GM18867 (cell line): ENCODE data around the gene TSC2.

Experiments
- ATAC-seq: cut with Tn5 transposase; IDR thresholded peaks from one replicate; pipeline ENCODE4 v1.9.1; 2021; ENCODE audit warnings: mild to moderate bottlenecking, moderate library complexity; ENCODE audit not compliant: unreplicated experiment

TSC2 gene

DNA sequence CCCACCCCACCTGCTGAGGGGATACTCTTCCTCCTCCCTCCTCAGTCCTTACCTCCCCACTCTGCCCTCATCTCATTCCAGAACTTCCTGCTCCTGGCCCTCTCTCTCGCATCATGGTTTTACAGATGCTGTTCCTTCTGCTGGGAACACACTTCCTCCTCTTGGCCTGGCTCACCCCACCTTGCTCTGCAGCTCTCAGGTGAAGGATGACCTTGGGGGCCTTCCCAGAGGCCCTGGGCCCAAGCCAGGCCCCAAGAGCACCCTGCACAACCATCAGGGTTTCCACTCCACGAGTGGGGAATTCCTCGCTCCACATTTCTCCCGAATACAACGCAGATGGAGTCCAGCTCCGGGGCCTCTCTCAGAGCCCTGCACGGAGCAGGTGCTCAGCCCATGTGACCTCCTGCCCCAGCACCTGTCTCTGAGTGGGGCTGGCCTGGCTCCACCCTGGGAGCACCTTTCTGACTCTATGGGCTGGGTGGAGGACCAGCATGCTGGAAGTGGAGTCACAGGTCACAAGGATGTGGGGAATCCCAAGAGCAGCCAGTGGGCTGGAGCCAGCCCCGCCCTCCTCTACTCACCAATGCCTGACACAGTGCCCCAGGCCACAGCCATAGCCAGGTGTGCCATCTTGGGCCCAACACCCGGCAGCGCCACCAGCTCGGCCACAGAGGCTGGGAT is 4.7 kb upstream of the TSC2 start:
- no peak for ATAC-seq

DNA sequence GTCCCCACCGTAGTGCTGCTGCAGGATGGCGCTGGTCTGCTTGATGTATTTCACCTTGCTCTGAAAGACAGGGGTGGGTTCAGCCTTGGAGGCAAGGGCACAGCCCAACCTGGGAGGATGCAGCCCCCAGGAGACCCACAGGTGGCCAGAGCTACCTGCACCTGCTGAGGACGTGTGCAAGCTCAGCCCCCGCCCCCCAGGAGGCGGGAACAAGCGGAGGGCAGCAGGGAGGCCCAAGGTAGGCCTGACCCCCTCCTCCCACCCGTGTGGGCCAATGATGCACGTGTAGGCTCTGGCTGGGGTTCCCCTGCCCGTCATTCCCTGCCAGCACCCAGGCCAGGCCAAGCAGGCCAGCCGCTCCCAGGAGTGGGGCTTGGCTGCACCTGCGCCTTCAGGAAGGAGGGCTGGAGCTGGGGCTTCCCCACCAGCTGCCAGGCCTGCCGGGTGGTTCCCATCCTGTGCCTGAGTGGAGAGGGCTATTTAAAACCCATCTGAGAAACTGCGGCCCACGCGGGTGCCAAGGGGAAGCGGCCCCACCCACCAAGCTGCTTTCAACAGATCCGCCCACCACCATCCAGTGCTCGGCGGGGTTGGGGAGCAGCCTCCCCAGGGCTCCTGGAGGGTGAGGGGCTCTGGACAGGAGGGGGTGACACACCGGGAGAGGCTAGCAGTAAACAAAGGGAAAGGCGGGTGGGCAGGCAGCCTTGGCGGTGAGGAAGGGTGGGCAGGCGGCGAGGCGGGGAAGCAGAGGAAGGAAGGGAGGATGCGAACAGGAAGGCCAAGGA is 3.9 kb upstream of the TSC2 start:
- ATAC-seq: no peak

GRCh38 chr16:2044541-2044940 is 3.2 kb upstream of the TSC2 start:
- no peak for ATAC-seq

DNA sequence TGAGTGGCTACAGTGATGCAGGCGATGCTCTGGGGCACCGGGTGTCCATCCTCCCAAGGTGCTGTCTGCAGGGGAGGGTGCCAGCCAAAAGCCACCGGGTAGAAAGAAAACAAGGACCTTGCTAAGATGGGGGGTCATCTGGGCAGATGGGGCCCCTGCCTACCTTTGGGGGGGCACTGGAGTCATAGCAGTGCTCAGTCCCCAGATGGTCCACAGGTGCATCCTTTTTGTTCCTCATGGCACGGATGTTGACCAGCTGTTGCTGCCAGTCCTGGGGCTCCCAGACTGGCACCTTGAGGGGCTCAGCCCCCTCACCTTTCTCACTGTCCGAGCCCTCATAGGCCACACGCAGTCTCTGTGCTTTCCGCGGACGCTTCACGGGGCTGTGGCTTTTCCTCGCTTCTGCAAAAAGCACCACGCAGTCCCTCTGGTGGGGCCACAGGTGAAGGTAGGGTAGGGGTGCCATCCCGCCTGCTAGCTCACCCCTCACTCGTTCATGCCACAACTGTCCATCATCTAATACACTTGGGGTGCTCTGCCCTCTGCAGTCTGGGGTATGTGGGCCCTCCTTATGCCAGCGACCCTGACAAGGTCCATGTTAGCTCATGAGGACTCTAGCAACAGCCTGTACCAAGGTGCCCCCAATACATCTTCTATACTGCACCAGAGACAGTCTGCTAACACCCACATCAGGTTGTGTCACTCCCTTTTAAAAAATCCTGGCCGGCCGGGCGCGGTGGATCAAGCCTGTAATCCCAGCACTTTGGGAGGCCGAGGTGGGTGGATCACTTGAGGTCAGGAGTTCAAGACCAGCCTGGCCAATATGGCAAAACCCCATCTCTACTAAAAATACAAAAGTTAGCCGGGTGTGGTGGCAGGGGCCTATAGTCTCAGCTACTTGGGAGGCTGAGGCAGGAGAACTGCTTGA is 1.6 kb upstream of the TSC2 start:
- ATAC-seq: no peak

- ATAC-seq: no peak
These were observed 874 bp upstream of the TSC2 start for GRCh38 chr16:2046893-2047329.

DNA sequence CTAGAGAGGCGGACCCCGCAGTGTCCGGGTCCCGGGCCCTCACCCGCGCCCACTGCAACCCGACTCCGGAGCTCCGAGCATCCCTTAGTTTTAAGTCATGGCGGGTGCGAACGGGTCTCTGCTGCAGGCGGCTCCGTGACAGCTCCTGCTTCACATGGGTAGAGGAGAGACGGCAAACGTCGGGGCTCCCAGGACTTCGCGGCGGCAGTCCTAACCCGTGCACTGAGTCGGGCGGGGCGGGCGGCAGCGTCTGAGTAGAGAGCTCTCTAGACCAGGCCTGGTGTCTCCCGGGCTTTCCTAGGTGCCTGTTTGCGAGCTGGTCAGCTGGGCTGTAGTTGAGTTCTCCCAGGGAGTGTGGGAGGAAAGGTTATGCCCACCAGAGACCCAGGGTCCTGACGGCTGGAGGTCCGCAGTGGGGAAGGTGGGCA is 345 bp downstream of the TSC2 start:
- no peak for ATAC-seq

DNA sequence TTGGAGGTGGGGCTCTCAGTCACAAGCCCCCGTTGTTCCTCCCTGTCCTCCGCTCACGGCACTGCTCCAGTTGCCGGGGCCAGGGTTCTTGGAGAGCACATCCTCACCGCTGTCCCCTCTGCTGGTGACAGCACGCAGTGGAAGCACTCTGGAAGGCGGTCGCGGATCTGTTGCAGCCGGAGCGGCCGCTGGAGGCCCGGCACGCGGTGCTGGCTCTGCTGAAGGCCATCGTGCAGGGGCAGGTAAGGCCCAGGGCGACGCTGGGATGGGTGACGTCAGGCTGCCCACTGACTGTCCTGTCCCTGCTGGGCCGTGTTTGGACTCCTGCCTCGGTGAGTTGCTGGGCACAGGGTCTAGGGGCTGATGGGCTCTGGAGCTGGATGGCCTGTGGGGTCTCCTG is 5.4 kb downstream of the TSC2 start:
- ATAC-seq: no peak

DNA sequence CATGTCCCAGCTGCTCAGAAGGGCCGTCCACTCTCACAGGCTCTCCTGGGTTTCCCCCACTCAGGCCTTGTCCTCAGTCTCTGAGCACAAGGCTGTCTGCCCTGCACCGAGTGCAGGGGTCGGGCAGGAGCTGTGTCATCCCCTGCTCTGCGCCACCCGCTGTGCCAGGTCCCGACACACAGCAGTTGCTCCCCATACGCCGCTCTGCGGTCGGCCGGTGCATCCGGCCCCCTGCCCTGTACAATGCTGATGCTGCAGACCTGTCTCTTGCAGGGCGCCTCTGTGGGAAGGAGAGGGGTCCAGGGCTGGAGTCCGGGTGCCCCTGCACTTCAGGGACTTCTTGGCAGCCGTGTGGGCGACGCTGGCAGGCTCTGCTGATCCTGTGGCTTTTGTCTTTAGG is 6.1 kb downstream of the TSC2 start:
- ATAC-seq: no peak

DNA sequence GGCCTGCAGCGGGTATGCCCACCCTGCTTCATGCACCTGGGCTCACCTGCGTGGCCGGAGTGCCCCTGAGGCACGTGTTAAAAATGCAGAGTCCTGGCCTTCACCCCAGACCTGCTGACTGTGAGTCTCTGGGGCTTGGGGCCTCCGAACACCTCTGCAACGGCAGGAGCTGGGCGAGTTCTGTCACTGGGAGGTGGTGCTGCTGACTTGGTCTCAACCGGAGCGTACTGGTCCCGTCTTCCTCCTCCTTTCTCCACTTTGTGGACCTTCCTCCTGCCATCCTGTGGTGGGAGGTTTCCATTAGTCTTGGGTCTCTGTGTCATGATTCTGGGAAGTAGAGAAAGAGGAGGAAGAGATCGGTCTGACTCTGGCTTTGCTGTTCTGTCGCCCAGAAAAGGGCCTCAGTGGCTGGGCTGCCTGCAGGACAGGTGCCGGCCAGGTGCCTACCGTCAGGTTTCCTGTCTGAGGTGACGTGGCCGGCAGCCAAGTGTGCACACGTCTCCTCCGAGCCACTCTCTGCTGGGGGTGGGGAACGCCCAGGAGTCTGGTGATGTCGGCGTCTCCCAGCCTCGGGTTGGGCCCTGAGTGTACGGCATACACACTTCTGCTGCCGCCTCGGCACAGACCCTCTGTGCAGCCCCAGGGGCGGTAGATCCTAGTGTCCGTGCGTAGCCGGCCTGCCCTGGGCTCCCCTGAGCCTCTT is 6.9 kb downstream of the TSC2 start:
- ATAC-seq: no peak

GRCh38 chr16:2056077-2056476 is 8.3 kb downstream of the TSC2 start:
- ATAC-seq: no peak

DNA sequence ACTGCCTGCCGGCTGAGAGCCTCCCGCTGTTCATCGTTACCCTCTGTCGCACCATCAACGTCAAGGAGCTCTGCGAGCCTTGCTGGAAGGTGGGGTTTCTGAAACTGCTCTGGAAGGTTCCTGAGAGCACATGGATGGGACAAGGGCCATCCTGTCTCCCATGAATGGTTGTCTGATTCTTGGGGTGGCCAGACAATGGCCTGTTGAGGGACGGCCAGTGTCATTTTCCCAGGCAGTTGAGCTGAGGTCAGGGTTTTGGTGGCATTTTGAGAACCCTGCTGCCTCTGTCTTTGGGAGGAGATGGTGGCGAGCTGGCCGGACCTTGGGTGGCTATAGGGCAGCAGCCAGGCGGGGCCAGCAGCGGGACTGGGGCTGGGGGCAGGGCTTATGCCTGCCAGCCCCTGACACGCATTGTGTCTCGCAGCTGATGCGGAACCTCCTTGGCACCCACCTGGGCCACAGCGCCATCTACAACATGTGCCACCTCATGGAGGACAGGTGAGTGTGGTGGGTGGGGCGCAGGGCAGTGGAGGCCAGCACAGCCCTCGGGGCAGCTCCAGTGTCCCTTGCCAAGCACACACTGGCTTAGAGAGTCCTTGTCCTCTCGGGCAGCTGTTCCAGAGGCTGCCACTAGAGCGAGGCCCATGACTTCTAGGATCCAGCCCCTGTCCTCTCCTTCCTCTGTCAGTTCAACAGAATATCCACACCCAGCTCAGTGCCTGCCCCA is 9.1 kb downstream of the TSC2 start:
- no peak for ATAC-seq

GRCh38 chr16:2057438-2057837 is 9.7 kb downstream of the TSC2 start:
- ATAC-seq: no peak

DNA sequence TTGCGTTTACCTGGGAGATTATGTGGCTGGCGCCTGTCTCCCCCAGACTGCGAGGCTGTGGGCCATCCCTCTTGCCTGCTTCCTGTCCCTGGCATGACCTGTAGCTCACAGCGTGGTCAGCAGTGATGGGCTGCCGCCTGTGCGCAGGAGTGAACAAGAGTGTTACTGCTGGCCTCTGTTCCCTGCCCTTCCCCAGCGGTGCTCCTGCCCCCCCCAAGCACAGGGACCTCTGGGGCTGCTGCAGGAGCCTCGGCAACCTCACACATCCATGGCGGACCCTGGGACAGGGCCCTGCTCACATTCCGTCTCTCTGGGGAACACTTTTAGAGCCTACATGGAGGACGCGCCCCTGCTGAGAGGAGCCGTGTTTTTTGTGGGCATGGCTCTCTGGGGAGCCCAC is 10.6 kb downstream of the TSC2 start:
- ATAC-seq: no peak

DNA sequence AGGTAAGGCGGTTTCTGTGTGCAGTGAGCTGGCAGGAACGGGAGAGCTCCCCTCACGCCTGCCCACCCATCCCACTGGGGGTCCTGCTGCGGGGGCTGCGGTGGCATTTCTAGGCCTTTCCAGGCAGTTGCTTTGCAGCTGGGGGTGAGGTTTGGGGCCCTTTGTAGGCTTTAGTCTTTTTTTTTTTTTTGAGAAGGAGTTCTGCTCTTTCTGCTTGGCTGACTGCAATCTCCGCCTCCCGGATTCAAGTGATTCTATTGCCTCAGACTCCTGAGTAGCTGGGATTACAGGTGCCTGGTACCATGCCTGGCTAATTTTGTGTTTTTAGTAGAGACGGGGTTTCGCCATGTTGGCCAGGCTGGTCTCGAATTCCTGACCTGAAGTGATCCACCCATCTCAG is 11.1 kb downstream of the TSC2 start:
- ATAC-seq: no peak

- ATAC-seq: no peak
These were observed 12.6 kb downstream of the TSC2 start for GRCh38 chr16:2060346-2060745.

GRCh38 chr16:2061023-2061422 is 13.2 kb downstream of the TSC2 start:
- no peak for ATAC-seq

- ATAC-seq: no peak
These were observed 13.7 kb downstream of the TSC2 start for GRCh38 chr16:2061526-2061925.

DNA sequence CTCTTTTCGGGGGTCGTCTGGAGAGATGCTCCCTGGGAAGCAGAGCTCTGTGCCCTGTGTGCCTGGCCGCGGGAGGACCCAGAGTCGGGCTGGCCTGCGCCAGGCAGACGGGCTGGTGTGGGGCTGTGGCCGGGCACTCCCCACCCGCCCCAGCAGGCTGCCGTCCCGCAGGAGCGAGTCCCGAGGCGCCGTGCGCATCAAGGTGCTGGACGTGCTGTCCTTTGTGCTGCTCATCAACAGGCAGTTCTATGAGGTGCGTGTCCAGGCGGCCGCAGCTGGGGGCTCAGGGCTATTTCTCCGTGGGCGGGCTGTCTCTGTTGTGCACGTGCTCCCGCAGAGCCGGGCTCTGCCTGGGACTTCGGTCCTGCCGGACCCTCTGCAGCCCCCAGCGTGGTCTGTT is 15.0 kb downstream of the TSC2 start:
- no peak for ATAC-seq

- ATAC-seq: no peak
These were observed 16.1 kb downstream of the TSC2 start for GRCh38 chr16:2063861-2064260.

DNA sequence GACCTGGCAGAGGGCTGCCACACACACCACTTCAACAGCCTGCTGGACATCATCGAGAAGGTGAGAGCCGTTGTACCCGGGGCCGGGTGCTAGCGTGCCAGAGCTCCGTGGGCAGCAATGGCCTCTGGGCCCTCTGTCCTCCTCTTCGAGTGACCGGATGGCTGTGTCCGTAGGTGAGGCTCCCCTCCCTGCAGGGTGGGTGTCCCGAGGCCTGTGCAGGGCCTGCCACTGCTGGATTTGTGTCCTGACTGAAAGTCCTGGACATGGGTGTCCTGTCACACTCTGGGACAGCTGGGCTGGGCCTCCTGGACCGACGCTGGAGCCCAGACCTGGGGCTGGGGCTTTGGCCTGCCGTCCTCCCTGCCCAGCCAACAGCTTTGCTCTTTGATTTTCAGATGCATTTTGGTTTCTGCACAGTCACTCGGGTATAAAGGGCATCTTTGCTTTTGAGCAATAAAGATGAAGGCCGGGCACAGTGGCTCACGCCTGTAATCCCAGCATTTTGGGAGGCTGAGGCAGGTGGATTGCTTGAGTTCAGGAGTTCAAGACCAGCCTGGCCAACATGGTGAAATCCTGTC is 16.7 kb downstream of the TSC2 start:
- ATAC-seq: no peak
